AG09309 (cell line): ENCODE measurements around the gene ZAP70.

Experiments
- DNase-seq: peaks from one replicate; pipeline ENCODE4 v3.0.0-alpha.2; 2010; ENCODE audit warnings: low read depth
- H3K4me3 ChIP-seq: 2 replicates; pipeline ENCODE4 v1.5.1; 2011; ENCODE audit warnings: mild to moderate bottlenecking, low read depth, low read length, moderate library complexity; ENCODE audit not compliant: control insufficient read depth
- TF ChIP-seq, protein P1 (sequence below): IDR thresholded peaks from 2 replicates; pipeline ENCODE4 v1.5.1; 2011; ENCODE audit warnings: mild to moderate bottlenecking, low read depth, low read length, inconsistent platforms; ENCODE audit not compliant: insufficient read depth, control insufficient read depth; ENCODE audit errors: missing control alignments

ZAP70 gene

DNA sequence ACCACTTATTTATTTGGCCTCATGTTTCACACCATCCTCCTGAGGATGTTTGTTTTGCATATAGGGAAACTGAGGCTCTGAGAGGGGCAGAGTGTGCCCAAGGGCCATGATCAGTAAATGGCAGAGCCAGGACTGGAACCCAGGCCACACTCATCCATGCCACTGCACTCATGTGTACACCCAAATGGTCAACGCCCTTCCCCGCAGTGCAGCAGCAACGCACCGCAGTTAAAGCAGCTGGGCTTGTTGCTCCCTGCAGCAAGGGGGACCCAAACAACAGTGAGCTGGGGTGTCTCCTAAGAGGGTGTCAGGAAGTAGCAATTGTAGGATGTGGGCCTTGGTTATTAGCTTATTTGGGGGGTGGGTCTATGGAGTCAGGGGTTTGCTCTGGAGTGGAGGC lies 36.6 kb downstream of the ZAP70 start:
- H3K4me3 ChIP-seq = no peak overlapping the region
- no peak for DNase-seq
- TF ChIP-seq, protein P1, sequence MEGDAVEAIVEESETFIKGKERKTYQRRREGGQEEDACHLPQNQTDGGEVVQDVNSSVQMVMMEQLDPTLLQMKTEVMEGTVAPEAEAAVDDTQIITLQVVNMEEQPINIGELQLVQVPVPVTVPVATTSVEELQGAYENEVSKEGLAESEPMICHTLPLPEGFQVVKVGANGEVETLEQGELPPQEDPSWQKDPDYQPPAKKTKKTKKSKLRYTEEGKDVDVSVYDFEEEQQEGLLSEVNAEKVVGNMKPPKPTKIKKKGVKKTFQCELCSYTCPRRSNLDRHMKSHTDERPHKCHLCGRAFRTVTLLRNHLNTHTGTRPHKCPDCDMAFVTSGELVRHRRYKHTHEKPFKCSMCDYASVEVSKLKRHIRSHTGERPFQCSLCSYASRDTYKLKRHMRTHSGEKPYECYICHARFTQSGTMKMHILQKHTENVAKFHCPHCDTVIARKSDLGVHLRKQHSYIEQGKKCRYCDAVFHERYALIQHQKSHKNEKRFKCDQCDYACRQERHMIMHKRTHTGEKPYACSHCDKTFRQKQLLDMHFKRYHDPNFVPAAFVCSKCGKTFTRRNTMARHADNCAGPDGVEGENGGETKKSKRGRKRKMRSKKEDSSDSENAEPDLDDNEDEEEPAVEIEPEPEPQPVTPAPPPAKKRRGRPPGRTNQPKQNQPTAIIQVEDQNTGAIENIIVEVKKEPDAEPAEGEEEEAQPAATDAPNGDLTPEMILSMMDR = no peak

DNA sequence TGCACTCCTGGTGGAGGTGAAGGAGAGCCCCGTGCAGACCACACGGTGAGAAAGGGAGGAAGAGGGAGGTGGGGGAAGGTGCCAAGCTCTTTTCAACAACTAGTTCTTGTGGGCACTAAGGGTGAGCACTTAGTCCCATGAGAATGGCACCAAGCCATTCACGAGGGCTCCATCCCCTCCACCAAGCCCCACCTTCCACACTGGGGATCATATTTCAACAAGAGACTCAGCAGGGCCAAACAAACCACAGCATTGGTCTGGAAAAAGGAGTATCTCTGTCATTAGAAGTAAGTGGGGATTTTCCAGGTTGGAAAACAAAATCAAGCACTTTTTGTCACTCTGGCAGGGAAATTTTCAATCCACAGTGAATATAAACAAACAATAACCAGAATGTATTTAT lies 38.4 kb downstream of the ZAP70 start:
- no peak overlapping the region for H3K4me3 ChIP-seq

GRCh38 chr2:97752342-97753334 lies 39.3 kb downstream of the ZAP70 start:
- DNase-seq = no peak
- H3K4me3 ChIP-seq = no peak overlapping the region
- TF ChIP-seq, protein P1 = no peak

More for the DNA sequence above, 38.4 kb downstream of the ZAP70 start:
- TF ChIP-seq, protein P1 = no peak
- DNase-seq = no peak

DNA sequence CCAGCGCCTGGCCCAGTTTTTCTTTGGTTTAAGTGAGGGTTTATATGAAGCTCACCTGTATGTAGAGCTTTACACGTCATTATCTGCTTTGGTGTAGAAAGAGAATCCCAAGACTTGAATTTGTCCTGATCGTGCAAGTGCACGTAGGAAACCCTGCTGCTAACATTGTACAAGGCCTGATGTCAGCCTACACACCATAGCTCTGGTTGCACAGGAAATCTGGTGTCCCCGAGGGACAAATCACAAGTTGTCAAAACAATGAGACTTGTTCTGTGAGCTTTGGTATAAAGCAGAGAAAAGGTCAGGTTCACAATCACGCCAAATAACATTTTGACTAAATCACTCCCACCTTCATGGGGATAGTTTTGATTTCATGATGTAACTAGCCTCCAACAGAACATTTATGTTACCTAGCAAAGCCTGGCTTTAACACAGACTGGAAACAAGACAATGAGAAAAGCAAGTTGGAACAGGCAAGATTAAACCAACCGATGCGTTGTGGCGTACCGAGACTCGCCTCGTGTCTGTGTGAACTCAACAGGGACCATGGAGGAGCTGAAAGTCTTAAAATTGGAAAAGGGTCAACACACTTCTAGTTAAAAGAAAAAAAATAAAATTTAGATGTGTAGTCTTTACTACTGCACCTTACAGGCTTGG lies 41.4 kb downstream of the ZAP70 start:
- no peak overlapping the region for H3K4me3 ChIP-seq
- no peak for DNase-seq
- TF ChIP-seq, protein P1 = no peak

- no peak overlapping the region for H3K4me3 ChIP-seq
- TF ChIP-seq, protein P1 = no peak
- no peak for DNase-seq
Measured at GRCh38 chr2:97755491-97755890, 42.1 kb downstream of the ZAP70 start.

- DNase-seq = no peak
- TF ChIP-seq, protein P1 = no peak
- no peak overlapping the region for H3K4me3 ChIP-seq
Measured at GRCh38 chr2:97757062-97757461, 43.7 kb downstream of the ZAP70 start.
